H9 (cell line): ENCODE data around the gene KIAA0513. TPM values are rescaled to one million over a fixed set of nuclear protein-coding genes. Genes with fewer than 3 reads are reported as not detected.

Source experiments
- DNase-seq: peaks from one replicate; pipeline ENCODE4 v3.0.0-alpha.2; 2017
- H2AFZ ChIP-seq: one replicate; pipeline ENCODE4 v1.6.1; 2013; ENCODE audit warnings: mild to moderate bottlenecking, low read length, control low read depth, moderate library complexity
- H2AK5ac ChIP-seq: 2 replicates; pipeline ENCODE4 v1.6.1; 2013; ENCODE audit warnings: low read length, control low read depth, mixed read lengths; ENCODE audit not compliant: insufficient read length
- H2BK120ac ChIP-seq: one replicate; pipeline ENCODE4 v1.6.1; 2013; ENCODE audit warnings: low read depth, mild to moderate bottlenecking, low read length, control low read depth, inconsistent platforms; ENCODE audit not compliant: poor library complexity, severe bottlenecking
- H2BK12ac ChIP-seq: 2 replicates; pipeline ENCODE4 v1.6.1; 2013; ENCODE audit warnings: low read length, control low read depth, mixed read lengths, low read depth; ENCODE audit not compliant: insufficient read length
- H2BK15ac ChIP-seq: 2 replicates; pipeline ENCODE4 v1.6.1; 2013; ENCODE audit warnings: low read depth, low read length, control low read depth
- H2BK20ac ChIP-seq: one replicate; pipeline ENCODE4 v1.6.1; 2013; ENCODE audit warnings: low read depth, mild to moderate bottlenecking, low read length, control low read depth, inconsistent platforms; ENCODE audit not compliant: poor library complexity, severe bottlenecking
- H2BK5ac ChIP-seq: 2 replicates; pipeline ENCODE4 v1.6.1; 2013; ENCODE audit warnings: low read length, control low read depth, mixed read lengths; ENCODE audit not compliant: insufficient read length
- H3K14ac ChIP-seq: 2 replicates; pipeline ENCODE4 v1.6.1; 2013; ENCODE audit warnings: low read length, control low read depth; ENCODE audit not compliant: insufficient read depth
- H3K18ac ChIP-seq: 2 replicates; pipeline ENCODE4 v1.6.1; 2013; ENCODE audit warnings: low read depth, mild to moderate bottlenecking, mixed read lengths, low read length, control low read depth; ENCODE audit not compliant: insufficient read length
- H3K23ac ChIP-seq: 2 replicates; pipeline ENCODE4 v1.6.1; 2013; ENCODE audit warnings: low read length, control low read depth, mixed read lengths, low read depth; ENCODE audit not compliant: insufficient read length
- H3K23me2 ChIP-seq: 2 replicates; pipeline ENCODE4 v1.6.1; 2013; ENCODE audit warnings: low read depth, mild to moderate bottlenecking, mixed read lengths, low read length, control low read depth; ENCODE audit not compliant: insufficient read length, poor library complexity, severe bottlenecking
- H3K27ac ChIP-seq: 2 replicates; pipeline ENCODE4 v1.5.1; 2013; ENCODE audit warnings: low read length, control low read depth, mixed read lengths, low read depth; ENCODE audit not compliant: insufficient read length
- H3K27me3 ChIP-seq: 2 replicates; pipeline ENCODE4 v1.6.1; 2013; ENCODE audit warnings: low read length, control low read depth, inconsistent platforms; ENCODE audit not compliant: insufficient read depth
- H3K4ac ChIP-seq: 2 replicates; pipeline ENCODE4 v1.6.1; 2013; ENCODE audit warnings: low read depth, mild to moderate bottlenecking, control low read depth, inconsistent platforms, low read length, moderate library complexity
- H3K4me1 ChIP-seq: 2 replicates; pipeline ENCODE4 v1.6.1; 2013; ENCODE audit warnings: low read length, control low read depth, inconsistent platforms; ENCODE audit not compliant: insufficient read depth
- H3K4me2 ChIP-seq: 2 replicates; pipeline ENCODE4 v1.6.1; 2013; ENCODE audit warnings: low read length, control low read depth, mixed read lengths; ENCODE audit not compliant: insufficient read length, insufficient read depth
- H3K56ac ChIP-seq: 2 replicates; pipeline ENCODE4 v1.6.1; 2013; ENCODE audit warnings: low read depth, mild to moderate bottlenecking, mixed read lengths, low read length, control low read depth; ENCODE audit not compliant: insufficient read length
- H3K79me1 ChIP-seq: 2 replicates; pipeline ENCODE4 v1.6.1; 2013; ENCODE audit warnings: low read depth, mild to moderate bottlenecking, moderate library complexity, low read length, control low read depth, inconsistent platforms; ENCODE audit not compliant: insufficient read depth, poor library complexity, severe bottlenecking
- H3K79me2 ChIP-seq: 2 replicates; pipeline ENCODE4 v1.6.1; 2013; ENCODE audit warnings: low read length, control low read depth, inconsistent platforms; ENCODE audit not compliant: insufficient read depth
- H3K9ac ChIP-seq: 2 replicates; pipeline ENCODE4 v1.6.1; 2013; ENCODE audit warnings: low read length, control low read depth, mixed read lengths; ENCODE audit not compliant: insufficient read length; ENCODE audit errors: extremely low read depth
- H3K9me3 ChIP-seq: one replicate; pipeline ENCODE4 v1.6.1; 2013; ENCODE audit warnings: low read depth, low read length, inconsistent platforms; ENCODE audit not compliant: control insufficient read depth
- H3T11ph ChIP-seq: one replicate; pipeline ENCODE4 v1.6.1; 2013; ENCODE audit warnings: mild to moderate bottlenecking, low read length, control low read depth, inconsistent platforms
- H4K20me1 ChIP-seq: one replicate; pipeline ENCODE4 v1.6.1; 2013; ENCODE audit not compliant: control insufficient read depth, insufficient read length, insufficient read depth
- H4K5ac ChIP-seq: 2 replicates; pipeline ENCODE4 v1.6.1; 2013; ENCODE audit warnings: low read depth, mild to moderate bottlenecking, mixed read lengths, low read length, control low read depth; ENCODE audit not compliant: insufficient read length
- H4K8ac ChIP-seq: replicated peaks from 2 replicates; pipeline ENCODE4 v1.6.1; 2013; ENCODE audit warnings: low read length, control low read depth, mixed read lengths, low read depth; ENCODE audit not compliant: insufficient read length
- H4K91ac ChIP-seq: 2 replicates; pipeline ENCODE4 v1.6.1; 2013; ENCODE audit warnings: low read depth, mild to moderate bottlenecking, moderate library complexity, mixed read lengths, low read length, control low read depth; ENCODE audit not compliant: insufficient read length
- H3K27ac Mint-ChIP-seq, 3 experiments: 2 replicates in 2 of 3; 3 replicates in 1 of 3; pipeline ENCODE4 v1.8.0; 2020 to 2021; ENCODE audit warnings: mixed read lengths in 3 of 3, mild to moderate bottlenecking in 1 of 3, moderate library complexity in 1 of 3
- H3K27me3 Mint-ChIP-seq: 2 replicates; pipeline ENCODE4 v1.8.0; 2021; ENCODE audit warnings: low read depth, mild to moderate bottlenecking, moderate library complexity, mixed read lengths
- H3K36me3 Mint-ChIP-seq, 3 experiments: 2 replicates in 2 of 3; 3 replicates in 1 of 3; pipeline ENCODE4 v1.8.0; 2020 to 2021; ENCODE audit warnings: low read depth in 3 of 3, mixed read lengths in 3 of 3; ENCODE audit not compliant: insufficient read depth in 1 of 3
- H3K4me1 Mint-ChIP-seq, 2 experiments: 2 replicates each; pipeline ENCODE4 v1.8.0; 2020; ENCODE audit warnings: mixed read lengths in 2 of 2
- H3K4me3 Mint-ChIP-seq, 2 experiments: 2 replicates in 1 of 2; 3 replicates in 1 of 2; pipeline ENCODE4 v1.8.0; 2020 to 2021; ENCODE audit warnings: mild to moderate bottlenecking in 2 of 2, mixed read lengths in 2 of 2, moderate library complexity in 1 of 2
- H3K9me3 Mint-ChIP-seq, 2 experiments: 2 replicates in 1 of 2; 3 replicates in 1 of 2; pipeline ENCODE4 v1.8.0; 2020; ENCODE audit warnings: mild to moderate bottlenecking in 2 of 2, mixed read lengths in 2 of 2, moderate library complexity in 1 of 2
- CTCF ChIP-seq: fragments of 200-600 bp; sonication (generic); conservative IDR thresholded peaks from 3 replicates; pipeline ENCODE4 v1.8.0; 2021; ENCODE audit warnings: antibody characterized with exemption, mild to moderate bottlenecking
- WGBS: extraction: QIAGEN DNeasy Blood & Tissue Kit; methylation state at CpG from one replicate; pipeline ENCODE4 v1.1.7; 2013; ENCODE audit warnings: missing lambda C conversion rate, low lambda C conversion rate, mixed read lengths; ENCODE audit not compliant: insufficient read length; ENCODE audit errors: extremely low coverage; 5-methylcytosine and 5-hydroxymethylcytosine counted together
- total RNA-seq: library from RNA; stranded (reverse); gene quantifications from 2 replicates; pipeline ENCODE4 v1.2.1, GENCODE V29; 2021

KIAA0513 gene
- total RNA-seq, 1 experiment from 2014 or later, result 4.7 TPM

- no peak for TF ChIP-seq CTCF
- Histone ChIP-seq H3K79me1 (no peaks in the 10 kb centered on the region), H3K18ac (no peak overlapping the region), H2BK20ac (no peak overlapping the region), H3K4me1 (peaks cover 2% of the 10 kb centered on the region; the same call in 1 of the 2 replicates), H2AK5ac (no peak overlapping the region), H2BK120ac (no peak overlapping the region), H3K56ac (no peak overlapping the region), H3K4me2 (no peak overlapping the region), H4K20me1 (no peaks in the 10 kb centered on the region), H3K79me2 (no peaks in the 10 kb centered on the region), H3T11ph (no peak overlapping the region), H3K23me2 (no peaks in the 10 kb centered on the region), H3K27me3 (no peaks in the 10 kb centered on the region), H3K9ac (no peak overlapping the region), H2BK5ac (no peak overlapping the region), H3K4ac (no peak overlapping the region), H2BK15ac (no peak overlapping the region), H3K9me3 (no peaks in the 10 kb centered on the region), H2AFZ (no peak overlapping the region), H3K27ac (no peak overlapping the region), H4K91ac (no peak overlapping the region), H3K23ac (no peak overlapping the region), H4K5ac (no peak overlapping the region), H4K8ac (no peak overlapping the region), H2BK12ac (no peak overlapping the region), H3K14ac (no peak overlapping the region)
- Mint-ChIP-seq H3K9me3 (no peaks in the 10 kb centered on the region), H3K27me3 (peaks cover 13% of the 10 kb centered on the region), H3K27ac (no peak overlapping the region), H3K4me3 (no peak overlapping the region), H3K36me3 (no peaks in the 10 kb centered on the region; a peak in 1 of 7 replicates), H3K4me1 (peaks cover 28 to 34% of the 10 kb centered on the region in 2 experiments)
- no peak for DNase-seq
- no CpG with 5 or more reads among the region's 7 CpGs for WGBS
Measured at GRCh38 chr16:85057948-85058347, 30.4 kb downstream of the KIAA0513 start.
